HL-60 (cell line): ENCODE measurements around the gene NARF.

Experiments
- CTCF ChIP-seq: IDR thresholded peaks from one replicate; pipeline ENCODE4 v1.5.1; 2011; ENCODE audit warnings: low read length, control low read depth, inconsistent platforms; ENCODE audit not compliant: insufficient read depth
- GABPA ChIP-seq: IDR thresholded peaks from 2 replicates; pipeline ENCODE4 v1.6.1; 2012; ENCODE audit warnings: low read depth

GRCh38 chr17:82442643-82443464 is 15.7 kb upstream of the NARF start:
- no peak for TF ChIP-seq GABPA
- no peak for TF ChIP-seq CTCF
